ENCODE data around the gene RRAGB.

- TF ChIP-seq POLR2A (IDR thresholded peaks at IDR 0.05; ENCODE audit: low read depth, low read length) (no peak), POLR2AphosphoS5 (IDR thresholded peaks at IDR 0.05; ENCODE audit: low read depth, low read length) (no peak), TAF1 (IDR thresholded peaks at IDR 0.05; ENCODE audit: low read depth, low read length) (no peak), SPI1 (IDR thresholded peaks at IDR 0.05; ENCODE audit: low read depth, low read length) (no peak), PAX5 (IDR thresholded peaks at IDR 0.05; ENCODE audit: insufficient read depth, low read length, severe bottlenecking) (no peak)
Observed at GRCh38 chrX:55750256-55750655, 32.7 kb downstream of the RRAGB start.
